Measurements from ENCODE around the gene VKORC1L1. TPM values are rescaled to one million over a fixed set of nuclear protein-coding genes. Genes with fewer than 3 reads are reported as not detected.
"Not testable (repeated sequence)": the region's sequence is repeated elsewhere in the genome, so short reads cannot be mapped to it uniquely, and the experiment has no call there.

Gene VKORC1L1
- total RNA-seq, 1 experiment from 2014 or later: 13.3 TPM

DNA sequence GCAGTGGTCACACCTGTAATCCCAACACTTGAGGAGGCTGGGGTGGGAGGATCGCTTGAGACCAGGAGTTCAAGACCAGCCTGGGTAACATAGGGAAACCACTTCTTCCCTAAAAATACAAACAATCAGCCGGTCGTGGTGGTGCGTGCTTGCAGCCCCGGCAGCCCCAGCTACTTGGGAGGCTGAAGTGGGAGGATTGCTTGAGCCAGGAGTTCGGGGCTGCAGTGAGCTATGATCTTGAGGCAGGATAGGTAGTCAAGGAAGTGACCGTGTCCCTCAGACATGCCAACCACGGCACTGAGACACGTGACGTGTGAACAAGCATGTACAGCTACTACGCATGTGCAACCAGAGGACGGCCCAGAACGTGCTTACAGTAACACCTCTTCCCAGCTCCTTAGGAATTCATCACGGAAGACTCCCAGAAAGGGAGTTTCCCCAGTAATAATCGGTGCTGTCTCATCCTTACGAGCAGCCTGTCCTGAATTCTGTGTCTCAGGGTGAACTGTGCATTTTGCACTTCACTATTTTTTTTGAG, 103.9 kb downstream of the VKORC1L1 start:
- DNase-seq (ENCODE audit: low spot score): no peak

DNA sequence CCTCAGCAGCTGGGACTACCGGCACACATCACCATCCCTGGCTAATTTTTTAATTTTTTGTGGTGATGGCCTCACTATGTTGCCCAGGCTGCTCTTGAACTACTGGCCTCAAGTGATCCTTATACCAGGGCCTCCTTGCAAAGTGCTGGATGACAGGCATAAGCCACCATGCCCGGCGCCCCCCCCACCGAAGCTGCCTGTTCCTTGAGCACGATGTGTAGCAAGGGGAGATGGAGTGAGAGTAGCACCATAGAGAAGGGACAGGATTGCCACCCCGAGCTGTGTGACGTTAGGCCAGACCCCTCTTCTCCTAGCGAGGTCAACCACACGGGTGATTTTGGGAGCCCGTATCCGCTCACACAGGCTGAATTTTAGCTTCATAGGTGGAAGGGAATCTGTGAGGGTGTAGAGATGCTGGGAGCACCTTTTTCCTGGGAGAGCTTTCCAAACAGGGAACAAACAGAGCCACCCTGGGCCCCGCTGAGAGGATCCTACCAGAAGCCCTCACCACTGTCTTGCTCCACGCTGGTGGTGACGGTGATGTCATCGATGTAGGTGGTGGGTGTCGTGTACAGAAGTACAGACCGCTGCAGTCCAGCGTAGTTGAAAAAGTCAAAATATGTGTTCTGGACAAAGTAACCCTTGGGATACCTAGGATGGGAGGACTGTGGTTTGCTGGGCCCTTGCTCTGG, 106.2 kb downstream of the VKORC1L1 start:
- DNase-seq (ENCODE audit: low spot score): no peak

DNA sequence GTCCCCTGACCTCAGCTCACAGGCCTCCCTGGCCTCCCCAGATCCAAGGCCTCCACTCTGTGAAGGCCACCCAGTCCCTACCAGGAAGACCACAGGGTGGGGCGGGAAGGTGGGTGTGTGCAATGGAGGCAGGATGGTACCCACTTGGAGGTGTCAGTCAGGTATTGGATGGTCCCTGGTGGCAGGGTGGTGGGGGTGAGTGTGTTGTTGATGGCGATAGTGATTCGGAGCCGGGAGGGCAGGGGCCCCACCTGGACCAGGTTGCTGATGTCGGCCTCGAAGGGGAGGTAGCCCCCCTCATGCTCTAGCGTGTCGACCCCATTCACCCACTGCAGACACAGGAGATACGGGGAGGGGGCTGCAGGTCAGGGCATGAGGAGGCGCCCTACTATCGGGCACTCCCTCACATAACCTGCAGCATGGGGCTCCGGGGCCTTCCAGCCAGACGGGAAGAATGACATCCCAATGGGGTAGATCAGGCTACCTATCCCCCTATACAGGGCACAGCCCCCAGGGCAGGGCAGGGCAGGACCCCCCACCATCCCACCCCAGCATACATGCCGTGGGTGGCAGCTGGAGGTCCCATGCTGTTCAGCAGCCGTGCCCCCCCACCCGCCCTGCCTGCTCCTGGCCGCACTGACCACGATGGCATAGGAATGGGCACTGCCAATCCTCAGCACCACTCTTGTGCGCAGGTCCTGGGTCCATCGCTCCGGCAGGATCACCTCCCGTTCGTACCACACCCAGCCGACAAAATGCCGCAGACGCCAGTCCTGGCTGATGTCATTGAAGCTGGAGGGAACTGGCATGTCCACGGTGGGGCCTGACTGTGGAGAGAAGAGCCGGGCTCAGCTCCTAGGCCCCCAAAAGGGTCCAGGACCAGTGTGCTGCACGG, 107.0 kb downstream of the VKORC1L1 start:
- no peak for DNase-seq (ENCODE audit: low spot score)

DNA sequence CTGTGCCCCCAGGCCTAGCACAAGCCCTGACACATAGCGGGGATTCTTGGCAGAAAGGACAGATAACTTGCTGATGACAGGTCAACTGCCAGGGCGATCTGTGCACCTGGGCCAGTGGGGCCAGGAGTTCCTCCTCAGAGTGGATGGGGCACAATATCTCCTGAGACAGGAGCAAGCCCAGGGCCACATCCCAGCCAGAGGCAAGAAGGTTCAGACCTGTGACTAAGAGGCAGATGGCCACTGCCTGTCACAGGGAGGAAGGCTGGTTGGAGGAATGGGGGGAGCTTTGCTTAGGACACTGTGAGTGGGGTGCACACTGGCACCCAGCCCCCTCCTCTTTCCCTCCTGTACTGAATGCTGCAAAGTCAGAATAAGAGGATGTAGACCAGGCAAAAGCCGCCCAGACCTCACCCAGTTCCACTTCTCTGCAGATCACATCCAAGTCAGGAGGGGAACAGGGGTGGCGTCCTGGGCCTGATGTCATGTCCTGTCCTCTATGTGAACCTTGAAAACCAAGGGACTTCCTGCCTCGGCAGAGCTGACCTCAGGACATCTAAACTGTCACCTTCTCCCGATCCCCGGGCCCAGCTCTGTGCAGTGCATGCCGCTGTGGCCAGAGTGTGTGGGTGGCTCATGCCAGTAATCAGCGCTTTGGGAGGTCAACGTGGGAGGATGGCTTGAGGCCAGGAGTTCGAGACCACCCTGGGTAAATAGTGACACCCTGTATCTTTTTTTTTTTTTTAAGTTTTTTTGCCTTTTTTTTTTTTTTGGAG, 107.8 kb downstream of the VKORC1L1 start:
- peak; percentile 73 for DNase-seq (ENCODE audit: low spot score)

DNA sequence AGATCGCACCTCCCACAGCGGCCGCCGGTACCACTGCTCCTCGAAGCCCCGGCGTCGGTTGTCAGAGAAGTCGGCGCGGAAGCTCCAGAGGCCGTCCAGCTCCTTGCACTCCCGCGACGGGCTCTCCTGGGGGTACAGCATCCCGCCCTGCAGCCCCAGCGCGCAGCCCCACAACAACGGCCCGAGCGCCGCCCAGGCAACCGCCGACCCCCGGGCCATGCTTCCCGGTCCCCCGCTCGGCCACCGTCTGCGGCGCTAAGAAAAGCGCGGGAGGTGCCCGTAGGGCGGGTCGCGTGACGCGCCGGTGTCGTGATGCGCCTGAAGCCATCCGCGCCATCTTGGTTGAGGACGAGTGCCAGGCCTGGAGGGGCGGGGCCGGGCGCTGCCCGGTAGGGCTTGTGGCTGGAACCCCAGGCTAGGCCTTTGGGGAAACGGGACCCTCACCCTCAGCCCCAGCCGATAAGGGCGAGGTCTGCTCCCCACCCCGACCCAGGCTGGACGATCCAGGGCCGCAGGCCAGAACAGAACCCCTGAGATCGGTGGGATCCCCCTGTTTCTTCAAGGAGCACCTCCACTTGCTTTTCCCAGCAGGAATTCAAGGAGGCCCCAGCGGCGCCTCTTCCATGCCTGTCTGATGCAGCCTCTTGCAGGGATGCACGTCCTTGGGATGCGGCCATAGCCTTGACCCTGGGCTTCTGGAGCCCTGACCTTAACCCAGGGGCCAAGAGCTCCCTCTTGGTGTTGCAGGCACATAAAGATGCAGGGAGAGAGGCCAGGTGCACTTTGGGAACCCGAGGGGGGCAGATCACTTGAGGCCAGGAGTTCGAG, 109.3 kb downstream of the VKORC1L1 start, which contains the start of gene GUSB:
Gene GUSB, minus strand, starts transcription at position 249 of the 828 bp plus-strand sequence. Its CDS starts 30 bp downstream, at position 219.
- DNase-seq (ENCODE audit: low spot score): peak; percentile 94

DNA sequence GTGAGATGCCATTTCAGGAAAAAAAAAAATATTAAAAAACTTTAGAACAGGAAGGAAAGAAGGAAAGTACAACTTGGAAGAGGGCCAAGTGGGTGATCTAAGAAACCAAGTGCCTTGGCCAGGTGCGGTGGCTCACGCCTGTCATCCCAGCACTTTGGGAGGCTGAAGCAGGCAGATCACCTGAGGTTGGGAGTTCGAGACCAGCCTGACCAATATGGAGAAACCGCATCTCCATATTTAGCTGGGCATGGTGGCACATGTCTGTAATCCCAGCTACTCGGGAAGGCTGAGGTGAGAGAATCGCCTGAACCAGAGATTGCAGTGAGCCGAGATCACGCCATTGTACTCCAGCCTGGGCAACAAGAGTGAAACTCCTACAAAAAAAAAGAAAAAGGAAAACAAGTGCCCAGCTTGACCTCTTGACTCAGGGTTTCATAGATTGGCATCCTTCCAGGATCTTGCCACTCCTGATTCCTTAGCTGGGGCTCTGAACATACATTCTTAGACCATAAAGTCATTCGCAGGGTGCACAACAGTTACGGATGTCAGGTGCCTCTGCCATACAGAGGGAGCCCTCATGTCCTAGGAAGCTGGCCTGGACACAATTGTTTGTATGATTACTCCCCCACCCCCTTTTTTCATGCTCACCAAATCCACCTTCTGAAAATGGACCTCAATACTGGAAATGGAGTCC, 111.2 kb downstream of the VKORC1L1 start:
- peak; percentile 68 for DNase-seq (ENCODE audit: low spot score)

DNA sequence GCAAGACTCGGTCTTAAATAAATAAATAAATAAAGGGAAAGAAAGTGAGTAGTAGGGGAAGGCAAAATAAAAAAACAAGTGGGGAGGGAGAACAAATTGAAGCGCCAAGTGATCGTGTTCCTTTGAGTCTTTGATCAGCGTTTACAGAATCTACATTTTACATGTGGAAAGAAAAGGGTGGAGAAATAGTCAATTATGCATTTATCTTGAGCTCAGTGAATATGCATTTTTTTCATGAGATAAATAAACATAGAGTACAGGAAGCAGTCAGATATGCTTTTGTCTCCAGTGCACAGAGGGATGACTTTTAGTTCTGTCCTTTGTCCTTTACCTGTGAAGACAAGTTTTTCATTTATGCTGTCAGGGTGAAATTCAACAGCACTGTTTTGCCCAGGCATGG, 115.2 kb downstream of the VKORC1L1 start:
- no peak for DNase-seq (ENCODE audit: low spot score)

DNA sequence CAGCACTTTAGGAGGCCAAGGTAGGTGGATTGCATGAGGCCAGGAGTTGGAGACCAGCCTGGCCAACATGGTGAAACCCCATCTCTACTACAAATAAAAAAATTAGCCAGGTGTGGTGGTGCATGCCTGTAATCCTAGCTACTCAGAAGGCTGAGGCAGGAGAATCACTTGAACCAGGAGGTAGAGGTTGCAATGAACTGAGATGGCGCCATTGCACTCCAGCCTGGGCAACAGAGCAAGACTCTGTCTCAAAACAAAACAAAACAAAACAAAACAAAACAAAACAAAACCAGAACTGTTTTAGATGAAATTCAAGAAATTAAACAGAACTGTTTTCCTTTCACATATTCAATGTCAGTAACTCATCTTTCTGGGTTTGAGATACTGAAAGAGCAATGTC, 115.6 kb downstream of the VKORC1L1 start:
- not testable (repeated sequence) for DNase-seq (ENCODE audit: low spot score)

DNA sequence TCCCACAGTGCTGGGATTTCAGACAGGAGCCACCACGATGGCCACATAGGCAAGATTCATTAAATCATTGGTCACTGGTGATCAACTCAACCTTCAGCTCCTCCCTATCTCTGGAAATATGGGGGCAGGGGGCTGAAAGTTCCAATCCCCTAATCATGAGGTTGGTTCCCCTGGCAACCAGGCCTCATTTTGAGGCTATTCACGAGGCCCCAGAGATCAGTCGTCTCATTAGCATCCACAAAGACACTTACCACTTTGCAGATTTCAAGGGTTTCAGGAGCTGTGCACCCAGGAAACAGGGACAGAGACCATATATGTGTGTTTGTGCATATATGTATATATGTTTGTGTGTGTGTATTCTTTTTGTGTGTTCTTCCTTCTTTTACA, 116.8 kb downstream of the VKORC1L1 start:
- no peak for DNase-seq (ENCODE audit: low spot score)

DNA sequence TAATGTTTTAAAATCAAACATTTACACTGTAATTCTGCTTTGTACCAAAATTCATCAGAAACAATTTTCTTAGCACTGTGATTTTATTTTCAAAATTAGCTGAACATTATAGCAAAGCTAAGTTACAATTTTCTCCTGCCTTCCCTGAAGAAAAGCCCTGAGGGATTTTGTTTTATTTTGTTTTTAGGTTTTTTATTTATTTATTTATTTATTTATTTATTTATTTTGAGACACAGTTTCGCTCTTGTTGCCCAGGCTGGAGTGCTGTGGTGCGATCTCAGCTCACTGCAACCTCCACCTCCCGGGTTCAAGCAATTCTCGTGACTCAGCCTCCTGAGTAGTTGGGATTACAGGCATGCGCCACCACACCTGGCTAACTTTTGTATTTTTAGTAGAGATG, 119.0 kb downstream of the VKORC1L1 start:
- not testable (repeated sequence) for DNase-seq (ENCODE audit: low spot score)

DNA sequence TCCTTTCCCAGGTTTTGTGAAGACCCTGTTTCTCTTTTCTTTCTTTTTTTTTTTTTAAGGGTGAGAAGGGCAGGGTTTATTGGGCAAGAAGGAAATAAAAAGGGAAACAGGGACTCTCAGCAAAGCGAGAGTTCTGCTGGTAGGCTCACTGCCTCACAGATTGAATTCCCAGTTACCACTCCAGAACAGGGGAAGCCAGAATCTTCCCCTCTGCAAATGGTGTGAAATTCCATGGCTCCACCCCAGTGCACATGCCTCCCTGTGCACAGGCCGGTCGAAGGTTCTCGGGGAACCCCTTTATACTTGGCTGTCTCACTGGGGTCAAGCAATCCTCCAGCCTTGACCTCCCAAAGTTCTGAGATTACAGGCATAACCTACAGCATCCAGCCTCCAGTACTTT, 119.7 kb downstream of the VKORC1L1 start:
- no peak for DNase-seq (ENCODE audit: low spot score)

DNA sequence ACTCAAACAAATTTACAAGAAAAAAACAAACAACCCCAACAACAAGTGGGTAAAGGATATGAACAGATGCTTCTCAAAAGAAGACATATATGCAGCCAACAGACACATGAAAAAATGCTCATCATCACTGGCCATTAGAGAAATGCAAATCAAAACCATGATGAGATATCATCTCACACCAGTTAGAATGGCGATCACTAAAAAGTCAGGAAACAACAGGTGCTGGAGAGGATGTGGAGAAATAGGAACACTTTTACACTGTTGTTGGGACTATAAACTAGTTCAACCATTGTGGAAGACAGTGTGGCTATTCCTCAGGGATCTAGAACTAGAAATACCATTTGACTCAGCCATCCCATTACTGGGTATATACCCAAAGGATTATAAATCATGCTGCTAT, 122.1 kb downstream of the VKORC1L1 start:
- not testable (repeated sequence) for DNase-seq (ENCODE audit: low spot score)

DNA sequence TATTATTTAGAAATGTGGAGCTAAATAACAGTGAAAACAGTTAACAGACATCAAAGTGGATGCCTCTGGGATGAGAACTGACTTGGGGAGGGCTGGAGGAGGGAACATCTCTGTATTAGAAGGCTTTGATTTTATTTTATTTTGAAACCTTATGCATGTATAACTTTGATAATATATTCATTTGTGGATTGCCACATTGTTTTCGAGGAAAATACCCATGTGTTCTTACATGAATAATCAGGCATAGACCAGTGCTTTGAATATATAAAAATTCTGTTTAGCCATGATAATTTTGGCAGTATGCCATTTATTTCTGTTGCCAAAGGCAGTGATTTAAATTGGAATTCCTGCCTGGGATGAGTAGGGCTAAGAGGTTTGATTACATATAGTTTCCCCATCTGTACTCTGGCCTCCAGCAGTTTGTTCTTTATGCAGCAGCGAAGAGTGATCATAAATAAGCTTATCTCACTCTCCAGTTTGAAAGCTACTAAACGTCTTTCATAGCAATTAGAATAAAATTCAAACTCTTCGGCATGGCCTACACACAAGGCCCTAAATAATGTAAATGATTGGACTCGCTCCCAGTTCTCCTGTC, 128.0 kb downstream of the VKORC1L1 start:
- DNase-seq (ENCODE audit: low spot score): not testable (repeated sequence)

DNA sequence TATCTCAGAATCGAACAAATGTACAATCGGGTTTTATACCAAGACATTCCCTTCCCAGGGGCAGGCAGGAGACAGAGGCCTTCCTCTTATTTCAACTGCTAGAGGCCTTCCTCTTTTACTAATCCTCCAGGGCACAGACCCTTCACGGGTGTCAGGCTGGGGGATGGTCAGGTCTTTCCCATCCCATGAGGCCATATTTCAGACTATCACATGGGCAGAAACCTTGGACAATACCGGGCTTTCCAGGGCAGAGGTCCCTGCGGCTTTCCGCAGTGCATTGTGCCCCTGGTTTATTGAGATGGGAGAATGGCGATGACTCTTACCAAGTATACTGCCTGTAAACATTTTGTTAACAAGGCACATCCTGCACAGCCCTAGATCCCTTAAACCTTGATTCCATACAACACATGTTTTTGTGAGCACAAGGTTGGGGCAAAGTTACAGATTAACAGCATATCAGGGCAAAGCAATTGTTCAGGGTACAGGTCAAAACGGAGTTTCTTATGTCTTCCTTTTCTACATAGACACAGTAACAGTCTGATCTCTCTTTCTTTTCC, 132.3 kb downstream of the VKORC1L1 start:
- not testable (repeated sequence) for DNase-seq (ENCODE audit: low spot score)

DNA sequence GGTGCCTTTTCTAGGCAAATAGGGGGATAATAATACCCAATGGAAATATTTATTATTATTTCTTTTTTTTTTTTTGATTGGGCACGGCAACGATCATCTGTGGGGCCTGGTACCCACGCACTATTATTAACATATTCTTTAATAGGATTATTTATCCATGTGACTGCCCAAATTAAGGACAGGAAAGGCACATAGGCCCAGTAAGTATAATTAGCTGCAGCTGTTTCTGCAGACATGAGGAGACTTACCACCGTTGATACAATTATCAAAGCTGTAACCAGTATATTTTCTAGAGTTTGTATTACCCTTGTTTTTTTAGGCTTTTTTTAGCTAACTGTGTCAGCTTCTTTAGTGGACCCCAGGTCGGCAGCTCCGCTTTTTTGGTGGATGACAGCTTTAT, 134.4 kb downstream of the VKORC1L1 start:
- DNase-seq (ENCODE audit: low spot score): no peak
